Thyroid gland (tissue), 4 donors: ENCODE data around the gene CTSO. TPM values are rescaled to one million over a fixed set of nuclear protein-coding genes. Genes with fewer than 3 reads are reported as not detected.

Source experiments
- DNase-seq, 2 donors: peaks; one replicate each; pipeline ENCODE4 v3.0.0-alpha.2; 2019
- H3K27ac ChIP-seq, 3 donors: fragments of 200-600 bp; sonication (generic); 1 replicate in 2 of 3; 2 replicates in 1 of 3; pipeline ENCODE4 v1.5.1; 2016 to 2019; ENCODE audit warnings: mild to moderate bottlenecking in 1 of 3, moderate library complexity in 1 of 3
- H3K27me3 ChIP-seq: fragments of 200-600 bp; sonication (generic); one replicate; pipeline ENCODE4 v1.5.1; 2019
- H3K36me3 ChIP-seq, 2 donors: fragments of 200-600 bp; sonication (generic); one replicate each; pipeline ENCODE4 v1.5.1; 2016 to 2019
- H3K4me1 ChIP-seq, 2 donors: fragments of 200-600 bp; sonication (generic); one replicate each; pipeline ENCODE4 v1.5.1; 2017 to 2019
- H3K4me3 ChIP-seq, 3 donors: fragments of 200-600 bp; sonication (generic); replicated peaks in 1 of 3; 1 replicate in 2 of 3; 2 replicates in 1 of 3; pipeline ENCODE4 v1.5.1; 2016; ENCODE audit warnings: mild to moderate bottlenecking in 1 of 3
- H3K9me3 ChIP-seq: fragments of 200-600 bp; sonication (generic); one replicate; pipeline ENCODE4 v1.5.1; 2017
- POLR2A ChIP-seq, 2 donors: fragments of 450-650 bp; IDR thresholded peaks; one replicate each; pipeline ENCODE4 v1.6.1; 2017; ENCODE audit warnings: antibody characterized with exemption in 2 of 2, mild to moderate bottlenecking in 2 of 2, moderate library complexity in 1 of 2
- WGBS, 2 donors: methylation state at CpG; one replicate each; pipeline ENCODE4 v1.1.5; 2017; 5-methylcytosine and 5-hydroxymethylcytosine counted together
- intact Hi-C: fragments of 100-400 bp; cut with DNase I; formaldehyde crosslinking; loops from one replicate; pipeline ENCODE4 v1.15.1; 2023
- total RNA-seq, 4 donors: library from RNA; depleted of rRNA; stranded (reverse); fragments of >200 nt; gene quantifications; one replicate each; pipeline ENCODE4 v1.2.3, GENCODE V29; 2016
- TF ChIP-seq, protein P1 (sequence below), 6 experiments: fragments of 200-600 bp in 3 of 6; fragments of 450-650 bp in 3 of 6; sonication (generic) in 3 of 6; IDR thresholded peaks; one replicate each; pipeline ENCODE4 v1.5.1; 2016 to 2019; ENCODE audit warnings: antibody characterized with exemption in 6 of 6, mild to moderate bottlenecking in 2 of 6, inconsistent platforms in 1 of 6, moderate library complexity in 1 of 6

The CTSO gene, protein sequence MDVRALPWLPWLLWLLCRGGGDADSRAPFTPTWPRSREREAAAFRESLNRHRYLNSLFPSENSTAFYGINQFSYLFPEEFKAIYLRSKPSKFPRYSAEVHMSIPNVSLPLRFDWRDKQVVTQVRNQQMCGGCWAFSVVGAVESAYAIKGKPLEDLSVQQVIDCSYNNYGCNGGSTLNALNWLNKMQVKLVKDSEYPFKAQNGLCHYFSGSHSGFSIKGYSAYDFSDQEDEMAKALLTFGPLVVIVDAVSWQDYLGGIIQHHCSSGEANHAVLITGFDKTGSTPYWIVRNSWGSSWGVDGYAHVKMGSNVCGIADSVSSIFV
- 10 to 100 TPM; 31.9 to 36.3 (median 35.6) TPM for total RNA-seq

DNA sequence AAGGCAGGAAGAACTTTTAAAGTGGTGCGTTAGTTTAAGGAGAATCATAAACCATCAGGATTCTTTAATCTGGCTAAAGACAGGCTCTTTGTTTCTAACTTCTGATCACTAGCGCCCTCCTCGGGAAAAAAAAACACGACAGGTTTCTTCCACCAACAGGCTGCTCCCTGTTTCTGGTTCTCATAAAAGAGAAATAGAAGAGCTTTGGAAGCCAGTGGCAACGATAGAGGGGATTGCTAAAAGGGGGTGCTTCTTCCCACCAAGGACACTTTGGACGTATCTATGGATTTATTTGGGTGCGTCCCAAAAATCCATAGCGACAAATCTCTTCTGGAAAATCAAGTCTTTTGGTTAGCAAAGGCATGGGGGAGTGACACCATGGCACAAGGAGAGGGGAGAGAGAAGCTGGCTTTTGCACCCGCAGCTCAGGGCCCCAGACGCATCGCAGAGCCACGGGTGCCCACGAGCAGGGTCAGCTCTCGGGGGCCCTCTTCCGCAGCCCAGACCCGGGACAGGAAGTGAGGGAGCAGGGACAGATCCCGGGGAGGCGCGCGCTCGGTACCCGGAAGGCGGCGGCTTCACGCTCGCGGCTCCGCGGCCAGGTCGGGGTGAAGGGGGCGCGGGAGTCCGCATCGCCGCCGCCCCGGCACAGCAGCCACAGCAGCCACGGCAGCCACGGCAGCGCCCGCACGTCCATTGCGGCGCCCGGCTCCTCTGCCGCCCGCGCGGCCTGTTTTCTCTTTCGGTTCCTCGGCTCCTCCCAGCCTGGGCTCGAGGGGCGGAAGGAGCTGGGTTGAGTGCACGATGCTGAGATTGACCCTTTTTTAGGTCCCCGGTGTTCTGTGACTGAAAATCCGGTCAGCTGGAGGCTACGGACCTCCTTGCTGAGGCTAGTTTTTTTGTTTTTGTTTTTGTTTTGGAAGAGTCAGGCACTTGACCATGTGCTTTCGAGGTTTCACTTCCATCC lies at the start of gene CTSO:
Gene CTSO (minus strand): TSS at position 716 of the 967 bp plus-strand sequence. CDS start 19 bp downstream, at position 697.
- intact Hi-C loops: loop anchor here (10.0 kb wide), 1 partner anchor 139 kb away; no protein-coding TSS in a partner anchor
- Histone ChIP-seq H3K4me3 (peak within 1 kb of the TSS; percentile 47 to 93 (median 81)), H3K4me1 (peaks cover 0 to 3% of the 10 kb centered on the region in 2 donors), H3K27ac (peak within 1 kb of the TSS; percentile 95 to 100 (median 100)), H3K36me3 (no peaks in the 10 kb centered on the region), H3K9me3 (no peaks in the 10 kb centered on the region), H3K27me3 (no peaks in the 10 kb centered on the region)
- DNase-seq: peak; percentile 67 to 73
- TF ChIP-seq, protein P1, sequence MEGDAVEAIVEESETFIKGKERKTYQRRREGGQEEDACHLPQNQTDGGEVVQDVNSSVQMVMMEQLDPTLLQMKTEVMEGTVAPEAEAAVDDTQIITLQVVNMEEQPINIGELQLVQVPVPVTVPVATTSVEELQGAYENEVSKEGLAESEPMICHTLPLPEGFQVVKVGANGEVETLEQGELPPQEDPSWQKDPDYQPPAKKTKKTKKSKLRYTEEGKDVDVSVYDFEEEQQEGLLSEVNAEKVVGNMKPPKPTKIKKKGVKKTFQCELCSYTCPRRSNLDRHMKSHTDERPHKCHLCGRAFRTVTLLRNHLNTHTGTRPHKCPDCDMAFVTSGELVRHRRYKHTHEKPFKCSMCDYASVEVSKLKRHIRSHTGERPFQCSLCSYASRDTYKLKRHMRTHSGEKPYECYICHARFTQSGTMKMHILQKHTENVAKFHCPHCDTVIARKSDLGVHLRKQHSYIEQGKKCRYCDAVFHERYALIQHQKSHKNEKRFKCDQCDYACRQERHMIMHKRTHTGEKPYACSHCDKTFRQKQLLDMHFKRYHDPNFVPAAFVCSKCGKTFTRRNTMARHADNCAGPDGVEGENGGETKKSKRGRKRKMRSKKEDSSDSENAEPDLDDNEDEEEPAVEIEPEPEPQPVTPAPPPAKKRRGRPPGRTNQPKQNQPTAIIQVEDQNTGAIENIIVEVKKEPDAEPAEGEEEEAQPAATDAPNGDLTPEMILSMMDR (IDR thresholded peaks at IDR 0.05): peak in 5 of 6 experiments; percentile 18 to 72 (median 48)
- peak in 1 of 2 donors; percentile 67 for TF ChIP-seq POLR2A (IDR thresholded peaks at IDR 0.05)
- WGBS, 2 donors: 0% methylated on average over 25 to 39 of the region's 58 CpGs

DNA sequence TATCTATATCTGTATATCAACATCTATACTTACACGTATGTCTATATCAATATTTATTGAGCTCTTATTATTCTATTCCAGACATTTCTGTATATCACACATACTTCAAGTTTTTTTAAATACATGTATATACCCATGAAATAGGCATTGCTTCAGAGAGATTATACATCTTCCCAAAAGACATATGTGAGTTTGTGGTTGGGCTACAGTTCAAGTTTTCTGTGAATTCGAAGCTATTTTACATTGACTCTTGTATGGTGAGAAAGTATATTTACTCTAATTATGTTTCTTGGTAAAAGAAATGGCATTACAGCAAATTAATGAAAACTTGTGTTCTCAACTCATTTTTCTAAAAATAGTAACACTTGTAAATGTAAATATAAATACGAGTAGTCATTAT lies 46.8 kb upstream of the CTSO start:
- H3K4me3 ChIP-seq: no peak overlapping the region
- H3K27ac ChIP-seq: no peak overlapping the region
- no peaks in the 10 kb centered on the region for H3K36me3 ChIP-seq
- intact Hi-C loops: no loop called here
- no peak for TF ChIP-seq POLR2A (IDR thresholded peaks at IDR 0.05)
- TF ChIP-seq, protein P1 (IDR thresholded peaks at IDR 0.05): no peak
- H3K9me3 ChIP-seq: no peaks in the 10 kb centered on the region
- 87 to 89% methylated on average over 3 of the region's 3 CpGs for WGBS, 2 donors
- H3K4me1 ChIP-seq: no peaks in the 10 kb centered on the region
- no peaks in the 10 kb centered on the region for H3K27me3 ChIP-seq
- DNase-seq: no peak

DNA sequence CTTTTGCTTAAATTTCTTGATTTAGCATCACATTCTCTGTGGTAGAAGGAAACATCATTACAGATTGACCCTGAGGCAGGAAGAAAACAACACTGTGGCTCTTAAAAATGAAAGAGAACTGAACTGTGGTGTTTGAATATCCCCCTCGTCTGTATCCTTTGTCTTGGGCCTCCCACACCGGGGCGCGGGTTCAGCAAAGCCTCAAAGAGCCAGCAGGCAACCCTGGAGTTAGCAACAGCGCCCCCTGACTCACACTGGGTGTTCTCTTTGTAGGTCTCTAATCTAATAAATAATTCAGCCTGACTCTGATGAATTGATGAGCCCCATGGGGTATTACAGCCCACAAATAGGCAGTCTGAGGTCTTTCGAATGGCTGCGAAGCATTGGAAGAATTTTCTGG lies 46.1 kb upstream of the CTSO start:
- TF ChIP-seq, protein P1 (IDR thresholded peaks at IDR 0.05): no peak
- no peak for TF ChIP-seq POLR2A (IDR thresholded peaks at IDR 0.05)
- Histone ChIP-seq H3K27me3 (no peaks in the 10 kb centered on the region), H3K27ac (no peak overlapping the region), H3K4me3 (no peak overlapping the region), H3K9me3 (no peaks in the 10 kb centered on the region), H3K36me3 (no peaks in the 10 kb centered on the region), H3K4me1 (no peaks in the 10 kb centered on the region)
- DNase-seq: no peak
- WGBS, 2 donors: 19 to 38% methylated on average over 7 of the region's 7 CpGs
- intact Hi-C loops: no loop called here

DNA sequence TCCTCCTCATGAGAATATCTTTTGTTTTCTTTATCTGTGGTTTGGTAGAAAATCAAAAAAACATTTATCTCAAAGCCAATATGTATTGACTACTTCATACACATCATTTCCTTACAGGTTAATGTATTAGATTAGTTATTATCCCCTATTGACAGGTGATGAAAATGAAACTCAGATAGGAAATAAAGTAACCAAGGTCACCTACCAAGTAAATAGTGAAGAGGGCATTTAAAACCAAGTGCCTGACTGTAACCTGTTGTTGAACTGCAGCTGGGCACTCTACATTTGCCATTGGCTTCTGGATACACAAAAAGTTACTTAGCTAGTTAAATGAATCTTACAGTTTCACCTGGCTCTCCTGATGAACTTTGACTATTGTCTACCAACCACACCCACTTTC lies 41.4 kb upstream of the CTSO start:
- H3K9me3 ChIP-seq: no peaks in the 10 kb centered on the region
- H3K4me3 ChIP-seq: no peak overlapping the region
- no peak for TF ChIP-seq POLR2A (IDR thresholded peaks at IDR 0.05)
- TF ChIP-seq, protein P1 (IDR thresholded peaks at IDR 0.05): no peak
- no peaks in the 10 kb centered on the region for H3K4me1 ChIP-seq
- H3K36me3 ChIP-seq: no peaks in the 10 kb centered on the region
- H3K27me3 ChIP-seq: no peaks in the 10 kb centered on the region
- intact Hi-C loops: no loop called here
- no peak overlapping the region for H3K27ac ChIP-seq
- DNase-seq: no peak
